Right ventricle myocardium superior (tissue), 1 donor: ENCODE data around the gene RND3. TPM values are rescaled to one million over a fixed set of nuclear protein-coding genes. Genes with fewer than 3 reads are reported as not detected.

Experiments used
- ATAC-seq: fragments of 200-7000 bp; cut with Tn5 transposase; one replicate; pipeline ENCODE4 v1.9.1; 2020; ENCODE audit warnings: mild to moderate bottlenecking; ENCODE audit not compliant: poor library complexity
- DNase-seq: peaks from one replicate; pipeline ENCODE4 v3.0.0-alpha.2; 2020
- intact Hi-C: fragments of 100-400 bp; cut with DNase I; formaldehyde crosslinking; loops from one replicate; pipeline ENCODE4 v1.11.2; 2022
- total RNA-seq: library from RNA; stranded (reverse); fragmentation: NEBNext Ultra II Directional; extraction: Animal tissue kit (Norgen Biotek cat#: 25700); gene quantifications from one replicate; pipeline ENCODE4 v1.2.1, GENCODE V29; 2021
- donor health status: DM: no; HTN: yes; CAD: no; lungs with severe emphysema.

RND3 gene
- total RNA-seq, 1 donor from 2014 or later, result 20.4 TPM

- DNase-seq, result no peak
- ATAC-seq, result no peak
- intact Hi-C loops, result no loop called here
Measured at GRCh38 chr2:150464986-150465385, 22.5 kb downstream of the RND3 start.

- ATAC-seq (no peak), DNase-seq (no peak)
- intact Hi-C loops, result no loop called here
Measured at GRCh38 chr2:150464270-150464669, 23.2 kb downstream of the RND3 start.

- no peak for DNase-seq
- intact Hi-C loops, result no loop called here
- no peak for ATAC-seq
Measured at GRCh38 chr2:150462770-150463169, 24.7 kb downstream of the RND3 start.

DNA sequence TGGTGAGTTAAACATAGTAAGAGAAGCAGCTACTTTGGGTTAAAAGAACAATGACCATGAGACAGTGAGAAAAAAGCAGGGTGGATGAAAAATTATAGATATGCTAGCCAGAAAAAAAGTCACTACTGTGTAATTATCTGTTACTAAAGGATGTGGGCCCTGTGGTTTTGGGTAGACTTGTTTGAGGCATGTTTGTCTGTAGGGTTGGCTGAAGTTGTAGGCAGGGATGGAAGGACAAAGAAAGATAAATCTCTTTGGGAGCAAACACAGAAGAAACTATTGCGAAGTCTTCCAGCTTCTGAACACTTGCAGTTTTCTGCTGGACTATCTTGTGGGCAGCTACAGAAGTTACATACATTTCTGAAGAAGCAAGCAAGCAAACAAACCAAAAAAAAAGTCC, 28.2 kb downstream of the RND3 start:
- DNase-seq (no peak), ATAC-seq (no peak)
- intact Hi-C loops, result no loop called here

- ATAC-seq (no peak), DNase-seq (no peak)
- intact Hi-C loops, result no loop called here
Measured at GRCh38 chr2:150450765-150451164, 36.7 kb downstream of the RND3 start.

DNA sequence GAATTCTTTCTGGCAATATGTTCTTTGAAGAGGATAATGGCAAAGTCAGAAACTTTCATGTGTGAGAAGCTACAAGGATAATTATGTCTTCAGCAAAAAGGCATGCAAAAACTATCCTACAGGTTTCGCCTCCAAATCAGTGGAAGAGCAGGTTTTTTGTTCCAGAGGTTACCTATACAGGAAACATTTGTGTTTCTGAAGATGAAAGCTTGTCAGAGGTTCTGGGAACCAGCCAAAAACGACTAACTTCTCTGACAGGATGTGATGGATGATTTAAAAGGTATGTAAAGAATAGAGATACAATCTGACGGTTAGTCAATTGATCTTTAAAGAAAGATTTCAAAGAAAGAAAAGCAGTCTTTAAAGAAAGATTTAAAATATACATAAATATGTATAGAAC, 37.6 kb downstream of the RND3 start:
- ATAC-seq, result no peak
- intact Hi-C loops, result no loop called here

GRCh38 chr2:150445398-150445797, 42.1 kb downstream of the RND3 start:
- intact Hi-C loops, result no loop called here
- DNase-seq (no peak), ATAC-seq (no peak)

More for the DNA sequence above, 37.6 kb downstream of the RND3 start:
- DNase-seq, result no peak

GRCh38 chr2:150442484-150442883, 45.0 kb downstream of the RND3 start:
- DNase-seq, result no peak
- no peak for ATAC-seq
- intact Hi-C loops, result no loop called here

GRCh38 chr2:150441784-150442183, 45.7 kb downstream of the RND3 start:
- no peak for DNase-seq
- no peak for ATAC-seq
- intact Hi-C loops, result no loop called here

DNA sequence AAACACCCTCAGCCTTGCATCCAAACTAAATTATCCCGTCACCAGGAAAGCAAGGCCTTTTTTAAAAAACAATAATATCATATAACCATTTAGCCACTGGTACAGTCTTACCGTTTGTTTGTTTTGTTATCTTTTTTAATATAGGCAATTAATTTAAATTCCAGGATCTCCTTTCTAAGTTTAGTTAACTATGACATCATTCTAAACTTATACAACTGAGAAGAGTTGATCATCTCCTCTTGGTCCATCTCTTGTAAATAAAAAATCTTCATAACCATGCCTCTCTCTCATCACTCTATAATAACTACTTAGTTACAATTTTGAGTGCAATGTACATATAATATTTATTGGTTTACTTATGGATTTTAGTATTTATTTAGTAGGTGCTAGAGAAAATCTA, 46.2 kb downstream of the RND3 start:
- intact Hi-C loops, result no loop called here
- DNase-seq (no peak), ATAC-seq (no peak)

DNA sequence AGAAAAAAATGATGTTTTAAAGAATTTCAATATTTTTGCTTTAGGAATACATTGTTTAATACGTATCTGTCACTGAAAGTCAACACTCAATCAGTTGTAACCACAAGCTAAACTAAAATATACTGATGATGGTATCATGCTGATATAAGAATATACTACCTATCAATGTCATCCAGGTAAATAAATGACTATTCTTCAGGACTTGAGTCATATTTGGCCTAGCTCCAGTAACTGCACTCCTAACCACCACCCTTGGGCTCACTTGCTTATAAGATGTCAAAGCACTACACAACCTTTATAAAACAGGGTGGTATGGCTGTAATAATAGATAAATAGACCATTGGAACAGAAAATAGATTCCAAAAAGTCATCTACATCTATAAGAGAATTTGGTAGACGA, 48.8 kb downstream of the RND3 start:
- no peak for DNase-seq

DNA sequence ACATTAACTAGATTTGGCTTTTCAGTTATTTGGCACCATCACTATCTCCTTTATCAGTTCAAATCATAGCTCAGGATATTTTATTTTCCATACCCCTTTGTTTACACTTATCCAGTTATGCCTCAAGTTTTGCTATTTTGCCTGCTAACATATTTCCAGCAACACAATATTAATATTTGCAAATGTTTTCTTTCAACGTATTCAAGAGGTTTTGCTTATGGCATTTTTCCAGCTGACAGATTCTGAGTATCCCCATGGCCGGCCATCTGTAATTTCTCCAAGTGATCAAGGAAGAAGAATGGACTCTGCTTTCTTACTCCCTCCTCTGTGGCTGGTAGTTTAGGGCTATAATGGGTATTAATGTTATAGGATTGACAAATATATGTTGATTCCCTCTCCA, 49.4 kb downstream of the RND3 start:
- ATAC-seq (no peak), DNase-seq (no peak)
- intact Hi-C loops, result no loop called here

More for the DNA sequence above, 48.8 kb downstream of the RND3 start:
- intact Hi-C loops, result no loop called here
- ATAC-seq, result no peak

DNA sequence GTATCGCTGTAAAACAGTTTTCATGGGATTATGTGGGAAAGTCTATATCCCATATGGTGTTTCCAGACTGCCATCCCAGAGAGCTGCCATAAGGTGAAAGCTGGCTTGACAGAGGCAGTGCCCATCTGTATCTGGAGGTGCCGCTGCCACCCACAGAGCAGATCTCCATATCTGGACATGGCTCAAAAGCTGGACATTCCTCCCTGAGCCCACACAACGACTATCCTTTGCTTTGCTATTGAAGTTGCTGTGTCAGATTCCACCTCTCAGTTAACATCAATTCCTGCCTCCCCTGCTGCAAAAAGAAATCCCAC, 55.2 kb downstream of the RND3 start:
- ATAC-seq (no peak), DNase-seq (no peak)
- intact Hi-C loops, result no loop called here

GRCh38 chr2:150431561-150432311, 55.7 kb downstream of the RND3 start:
- no peak for DNase-seq
- intact Hi-C loops, result no loop called here
- ATAC-seq, result no peak

DNA sequence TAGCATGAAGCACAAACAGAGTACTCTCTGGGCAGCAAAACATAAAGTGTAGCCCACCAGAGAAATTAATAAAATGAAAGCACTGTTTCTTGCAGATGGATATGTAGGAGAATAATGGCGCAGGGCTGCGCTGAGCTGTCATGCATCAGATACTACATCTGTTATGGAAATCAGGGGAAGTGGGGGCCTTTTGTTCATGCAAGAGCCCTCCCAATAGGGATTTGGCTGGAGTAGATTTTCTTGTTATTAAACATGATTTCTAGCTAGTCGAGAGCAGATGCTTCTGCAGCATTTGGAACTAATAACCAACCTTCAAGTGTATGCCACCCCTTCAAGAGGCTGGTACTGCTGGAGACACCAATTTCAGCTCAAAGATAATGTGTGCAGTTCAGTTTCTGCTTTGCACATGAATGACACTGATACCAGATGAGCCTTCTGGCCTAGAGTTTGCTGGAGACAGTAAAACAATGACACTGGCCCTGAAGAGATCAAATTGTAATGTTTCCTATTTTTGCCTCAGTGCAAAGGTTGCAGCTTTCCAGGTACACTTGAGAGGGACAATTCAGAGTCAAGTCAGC, 58.0 kb downstream of the RND3 start:
- intact Hi-C loops, result no loop called here
- ATAC-seq (no peak), DNase-seq (no peak)

DNA sequence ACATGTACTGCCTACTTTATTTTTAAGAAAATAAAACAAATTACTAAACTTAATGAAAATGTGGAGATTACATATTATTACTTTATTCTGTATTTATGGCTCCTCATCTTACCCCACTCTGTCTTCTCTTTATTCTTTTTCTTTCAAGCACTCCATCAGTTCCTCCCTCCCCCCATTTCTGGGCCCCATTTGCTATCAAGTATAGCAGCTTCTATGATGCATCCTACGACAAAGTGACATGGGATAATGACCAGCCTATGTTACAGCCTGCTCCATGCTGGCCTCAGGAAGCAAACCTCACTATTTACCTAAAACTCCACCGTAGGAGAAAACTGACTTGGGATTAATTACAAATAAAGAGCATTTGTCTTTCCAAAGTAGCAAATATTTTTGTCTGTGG, 58.8 kb downstream of the RND3 start:
- no peak for ATAC-seq
- intact Hi-C loops, result no loop called here
- no peak for DNase-seq

DNA sequence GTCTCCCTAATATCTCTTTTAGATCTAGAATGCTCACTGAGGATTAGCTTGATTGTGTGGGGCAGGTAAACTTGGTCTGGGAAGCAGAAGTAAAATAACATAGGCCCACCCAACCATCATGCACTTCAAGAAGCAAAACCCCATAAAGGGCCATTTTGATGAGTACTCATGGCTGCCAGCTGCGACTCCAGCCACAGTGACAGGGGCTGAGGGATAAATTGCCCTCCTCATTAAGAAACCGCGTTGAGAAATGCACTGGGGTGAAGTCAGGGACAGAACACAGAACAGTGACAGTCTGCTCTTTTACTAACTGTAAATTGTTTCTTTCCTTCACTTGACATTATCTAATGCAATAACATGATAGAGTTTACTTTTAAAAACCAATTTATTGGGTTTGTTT, 60.2 kb downstream of the RND3 start:
- intact Hi-C loops, result no loop called here
- DNase-seq, result no peak
- ATAC-seq, result no peak

- no peak for ATAC-seq
- DNase-seq, result no peak
- intact Hi-C loops, result no loop called here
Measured at GRCh38 chr2:150426724-150427123, 60.7 kb downstream of the RND3 start.

DNA sequence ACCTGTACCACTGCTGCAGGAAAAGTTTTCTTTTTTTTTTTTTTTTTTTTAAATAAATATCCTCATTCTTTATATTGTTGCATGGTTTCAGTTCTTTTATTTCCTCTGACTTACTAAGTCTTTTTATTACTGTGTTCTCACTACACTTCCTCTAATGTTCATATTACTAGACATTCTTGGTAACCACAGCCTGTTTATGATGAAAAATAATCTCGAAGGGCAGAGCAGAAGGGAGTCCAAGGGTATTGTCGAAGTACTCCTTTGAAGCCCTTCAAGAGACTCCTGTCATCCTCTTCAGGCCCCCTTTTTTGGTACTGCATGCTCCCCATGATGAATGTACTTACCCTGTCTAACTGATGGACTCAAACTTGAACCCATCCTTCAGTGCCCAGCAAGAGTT, 61.2 kb downstream of the RND3 start:
- intact Hi-C loops, result no loop called here
- DNase-seq (no peak), ATAC-seq (no peak)

DNA sequence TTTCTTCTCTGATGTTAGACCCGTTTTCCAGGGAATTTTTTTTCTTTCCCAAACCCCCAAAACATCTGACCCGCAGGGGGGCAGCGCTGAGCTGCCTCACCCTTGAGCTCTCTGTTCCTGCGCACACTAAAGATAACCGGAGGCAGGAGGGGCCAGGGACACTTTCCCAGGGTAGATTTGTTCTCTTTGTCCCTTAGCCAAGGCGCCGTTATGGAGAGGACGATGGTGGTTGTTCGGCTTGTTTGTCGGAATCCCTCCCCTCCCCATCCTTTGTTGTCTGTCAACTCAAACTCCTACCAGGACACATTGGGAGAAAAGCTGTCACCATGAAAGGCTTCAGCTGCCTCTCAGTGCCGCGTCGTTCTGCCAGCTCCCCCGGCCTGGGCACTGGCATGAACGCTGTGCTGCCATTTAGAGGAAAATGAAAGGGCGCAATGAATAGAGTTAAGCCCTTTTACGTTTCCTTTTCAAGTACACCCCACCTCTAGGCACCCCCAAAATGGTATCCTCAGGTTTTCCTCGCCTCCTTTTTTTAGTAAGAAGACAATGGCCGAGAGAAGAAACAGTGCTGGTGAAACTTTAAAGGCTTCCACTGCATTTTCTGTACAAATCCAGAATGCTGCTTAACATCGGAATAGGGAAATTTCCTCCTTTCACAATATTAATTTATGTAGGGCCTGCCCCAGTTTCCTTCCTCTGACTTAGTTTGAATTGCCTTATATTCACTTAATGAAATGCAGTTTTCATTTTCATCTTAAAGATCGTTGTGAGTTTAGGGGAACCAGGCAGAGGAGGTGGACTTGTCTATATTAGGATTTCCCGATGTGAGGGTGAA, 62.1 kb downstream of the RND3 start:
- intact Hi-C loops, result no loop called here
- peak; percentile 93 for ATAC-seq
- DNase-seq, result peak; percentile 50
